ENCODE measurements around the gene CORO7. TPM values are rescaled to one million over a fixed set of nuclear protein-coding genes. Genes with fewer than 3 reads are reported as not detected.
"Not testable (repeated sequence)": the region's sequence is repeated elsewhere in the genome, so short reads cannot be mapped to it uniquely, and the experiment has no call there.

The CORO7 gene
- total RNA-seq, 4 donors from 2014 or later, result 11.0 to 38.9 (median 17.8) TPM

DNA sequence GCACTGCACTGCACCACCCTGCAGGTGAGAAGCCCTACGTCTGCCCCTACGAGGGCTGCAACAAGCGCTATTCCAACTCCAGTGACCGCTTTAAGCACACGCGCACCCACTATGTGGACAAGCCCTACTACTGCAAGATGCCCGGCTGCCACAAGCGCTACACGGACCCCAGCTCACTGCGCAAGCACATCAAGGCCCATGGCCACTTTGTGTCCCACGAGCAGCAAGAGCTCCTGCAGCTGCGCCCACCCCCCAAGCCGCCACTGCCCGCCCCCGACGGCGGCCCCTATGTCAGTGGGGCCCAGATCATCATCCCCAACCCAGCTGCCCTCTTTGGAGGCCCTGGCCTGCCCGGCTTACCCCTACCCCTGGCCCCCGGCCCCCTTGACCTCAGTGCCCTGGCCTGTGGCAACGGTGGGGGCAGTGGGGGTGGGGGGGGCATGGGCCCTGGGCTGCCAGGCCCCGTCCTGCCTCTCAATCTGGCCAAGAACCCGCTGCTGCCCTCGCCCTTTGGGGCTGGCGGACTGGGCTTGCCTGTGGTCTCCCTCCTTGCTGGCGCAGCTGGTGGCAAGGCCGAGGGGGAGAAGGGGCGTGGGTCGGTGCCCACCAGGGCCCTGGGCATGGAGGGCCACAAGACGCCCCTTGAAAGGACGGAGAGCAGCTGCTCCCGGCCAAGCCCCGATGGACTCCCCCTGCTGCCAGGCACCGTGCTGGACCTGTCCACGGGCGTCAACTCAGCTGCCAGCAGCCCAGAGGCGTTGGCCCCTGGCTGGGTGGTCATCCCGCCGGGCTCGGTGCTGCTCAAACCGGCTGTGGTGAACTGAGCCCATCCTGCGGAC lies 79.5 kb downstream of the CORO7 start:
- no peak for TF ChIP-seq CTCF (IDR thresholded peaks at IDR 0.05)
- WGBS, 2 donors (ENCODE audit: low coverage in 1 of 2), result 100% methylated on average over 1 of the region's 41 CpGs; no CpG with 5 or more reads in 1 of the 2 donors
- Histone ChIP-seq H3K4me1 (peaks cover 0 to 29% (median 4%) of the 10 kb centered on the region in 3 donors), H3K4me3 (no peak overlapping the region), H3K9me3 (no peaks in the 10 kb centered on the region), H3K27ac (peak overlapping the region in 2 of 4 donors; percentile 4 to 14), H3K36me3 (peaks cover 0 to 92% of the 10 kb centered on the region in 2 donors), H3K27me3 (no peaks in the 10 kb centered on the region)
- no peak for ATAC-seq

GRCh38 chr16:4334724-4335495 lies 81.5 kb downstream of the CORO7 start:
- Histone ChIP-seq H3K9me3 (no peaks in the 10 kb centered on the region), H3K27me3 (no peaks in the 10 kb centered on the region), H3K4me3 (no peak overlapping the region), H3K36me3 (peaks cover 0 to 79% of the 10 kb centered on the region in 2 donors), H3K27ac (no peak overlapping the region), H3K4me1 (peaks cover 0 to 32% (median 6%) of the 10 kb centered on the region in 3 donors)
- 71 to 83% methylated on average over 5 to 10 of the region's 32 CpGs for WGBS, 2 donors (ENCODE audit: low coverage in 1 of 2)
- no peak for ATAC-seq
- TF ChIP-seq POLR2AphosphoS5 (IDR thresholded peaks at IDR 0.05) (no peak), CTCF (IDR thresholded peaks at IDR 0.05) (no peak)

DNA sequence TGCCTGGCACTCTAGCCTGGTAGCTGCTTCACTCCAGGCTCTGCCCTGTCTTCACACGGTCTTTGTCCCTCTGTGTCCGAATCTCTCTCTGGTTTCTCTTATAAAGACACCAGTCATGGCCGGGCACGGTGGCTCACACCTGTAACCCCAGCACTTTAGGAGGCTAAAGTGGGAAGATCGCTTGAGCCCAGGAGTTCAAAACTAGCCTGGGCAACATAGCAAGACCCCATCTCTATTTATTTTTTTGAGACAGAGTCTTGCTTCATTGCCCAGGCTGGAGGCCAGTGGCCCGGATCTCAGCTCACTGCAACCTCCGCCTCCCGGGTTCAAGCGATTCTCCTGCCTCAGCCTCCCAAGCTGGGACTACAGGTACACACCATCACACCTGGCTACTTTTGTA lies 82.7 kb downstream of the CORO7 start:
- peaks cover 4 to 32% (median 14%) of the 10 kb centered on the region in 3 donors for H3K4me1 ChIP-seq
- H3K4me3 ChIP-seq, H3K9me3 ChIP-seq, H3K27me3 ChIP-seq, H3K27ac ChIP-seq, ATAC-seq: not testable (repeated sequence)
- H3K36me3 ChIP-seq, result peaks cover 0 to 67% of the 10 kb centered on the region in 2 donors
- 86% methylated on average over 8 of the region's 9 CpGs; no CpG with 5 or more reads in 1 of the 2 donors for WGBS, 2 donors (ENCODE audit: low coverage in 1 of 2)

DNA sequence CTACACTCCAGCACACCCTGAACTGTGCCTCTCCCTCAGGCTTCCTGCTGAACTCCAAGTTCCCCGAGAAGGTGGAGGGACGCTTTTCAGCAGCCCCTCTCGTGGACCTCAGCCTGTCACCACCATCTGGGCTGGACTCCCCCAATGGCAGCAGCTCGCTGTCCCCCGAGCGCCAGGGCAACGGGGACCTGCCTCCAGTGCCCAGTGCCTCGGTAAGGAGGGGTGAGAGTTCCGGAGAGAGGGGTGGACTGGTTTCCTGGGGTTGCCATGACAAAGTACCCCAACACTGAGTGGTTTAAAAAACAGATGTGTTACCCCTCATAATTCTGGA lies 83.1 kb downstream of the CORO7 start:
- Histone ChIP-seq H3K4me3 (no peak overlapping the region), H3K36me3 (peaks cover 0 to 62% of the 10 kb centered on the region in 2 donors)

GRCh38 chr16:4332623-4333307 lies 83.6 kb downstream of the CORO7 start:
- no peak for TF ChIP-seq EP300 (IDR thresholded peaks at IDR 0.05)
- TF ChIP-seq POLR2A (IDR thresholded peaks at IDR 0.05), result no peak
- no peak for TF ChIP-seq CTCF (IDR thresholded peaks at IDR 0.05)
- no peak for TF ChIP-seq POLR2AphosphoS5 (IDR thresholded peaks at IDR 0.05)
- Histone ChIP-seq H3K4me3 (no peak overlapping the region), H3K36me3 (peaks cover 0 to 57% of the 10 kb centered on the region in 2 donors), H3K27ac (no peak overlapping the region), H3K4me1 (peaks cover 4 to 36% (median 23%) of the 10 kb centered on the region in 3 donors), H3K9me3 (no peaks in the 10 kb centered on the region), H3K27me3 (no peaks in the 10 kb centered on the region)
- 80% methylated on average over 1 of the region's 19 CpGs; no CpG with 5 or more reads in 1 of the 2 donors for WGBS, 2 donors (ENCODE audit: low coverage in 1 of 2)
- no peak for ATAC-seq

More for the DNA sequence above, 83.1 kb downstream of the CORO7 start:
- WGBS, 2 donors (ENCODE audit: low coverage in 1 of 2), result no CpG with 5 or more reads among the region's 9 CpGs
- no peaks in the 10 kb centered on the region for H3K27me3 ChIP-seq
- no peak overlapping the region for H3K27ac ChIP-seq
- no peaks in the 10 kb centered on the region for H3K9me3 ChIP-seq
- no peak for ATAC-seq
- TF ChIP-seq POLR2A (IDR thresholded peaks at IDR 0.05), result no peak
- H3K4me1 ChIP-seq, result peaks cover 4 to 34% (median 18%) of the 10 kb centered on the region in 3 donors

Data from gastroesophageal sphincter (tissue), 4 donors.